ENCODE data around the gene PRKN. TPM values are rescaled to one million over a fixed set of nuclear protein-coding genes. Genes with fewer than 3 reads are reported as not detected.

Gene PRKN
- total RNA-seq, 2 experiments from 2014 or later: 0.82 to 1.00 TPM

DNA sequence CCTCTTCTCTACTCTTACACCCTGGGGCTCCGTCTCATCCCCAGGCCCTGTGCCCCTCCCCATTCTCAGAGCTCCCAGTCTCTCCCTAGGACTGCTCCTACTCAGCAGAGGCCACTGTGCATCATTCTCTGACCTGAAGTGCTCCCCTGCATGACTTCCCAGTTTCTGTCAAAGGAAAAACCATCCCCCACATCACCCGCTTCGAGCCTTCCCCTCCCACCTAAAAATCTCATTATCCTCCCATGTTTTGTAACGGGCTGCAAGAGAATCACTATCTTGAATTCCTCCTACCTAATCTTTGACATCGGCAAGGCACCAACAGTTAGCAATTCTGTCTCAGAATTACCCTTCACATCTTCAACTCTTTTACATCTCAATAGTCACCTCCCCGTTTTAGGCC is 463.0 kb downstream of the PRKN start:
- ChIA-PET CTCF (no interaction called here), POLR2A (no interaction called here)
- peaks cover 3% of the 10 kb centered on the region for H3K4me1 Mint-ChIP-seq (ENCODE audit: low read depth)
- H3K27ac Mint-ChIP-seq: no peak overlapping the region
- DNase-seq: no peak
- no peak overlapping the region for H3K4me3 Mint-ChIP-seq
- intact Hi-C loops (cut with micrococcal nuclease): no loop called here
- H3K9me3 Mint-ChIP-seq: peaks cover 8% of the 10 kb centered on the region
- no peaks in the 10 kb centered on the region for H3K27me3 Mint-ChIP-seq
- peaks cover 3% of the 10 kb centered on the region for H3K36me3 Mint-ChIP-seq

- Mint-ChIP-seq H3K9me3 (peaks cover 8% of the 10 kb centered on the region), H3K4me1 (ENCODE audit: low read depth) (peaks cover 3% of the 10 kb centered on the region), H3K27ac (no peak overlapping the region), H3K4me3 (no peak overlapping the region), H3K36me3 (peaks cover 6% of the 10 kb centered on the region), H3K27me3 (no peaks in the 10 kb centered on the region)
- POLR2A ChIA-PET: no interaction called here
- DNase-seq: no peak
- intact Hi-C loops (cut with micrococcal nuclease): no loop called here
- CTCF ChIA-PET: no interaction called here
These were observed 464.9 kb downstream of the PRKN start for GRCh38 chr6:162262466-162263196.

- POLR2A ChIA-PET: no interaction called here
- DNase-seq: no peak
- intact Hi-C loops (cut with micrococcal nuclease): no loop called here
These were observed 466.0 kb downstream of the PRKN start for GRCh38 chr6:162261598-162261997.

GRCh38 chr6:162260027-162260426 is 467.5 kb downstream of the PRKN start:
- DNase-seq: no peak
- H3K27ac Mint-ChIP-seq: no peak overlapping the region
- CTCF ChIA-PET: no interaction called here
- H3K36me3 Mint-ChIP-seq: peaks cover 6% of the 10 kb centered on the region
- no peaks in the 10 kb centered on the region for H3K27me3 Mint-ChIP-seq
- peaks cover 8% of the 10 kb centered on the region for H3K9me3 Mint-ChIP-seq
- H3K4me3 Mint-ChIP-seq: no peak overlapping the region
- intact Hi-C loops (cut with micrococcal nuclease): no loop called here
- POLR2A ChIA-PET: no interaction called here
- peaks cover 3% of the 10 kb centered on the region for H3K4me1 Mint-ChIP-seq (ENCODE audit: low read depth)

More at GRCh38 chr6:162261598-162261997, 466.0 kb downstream of the PRKN start:
- no peaks in the 10 kb centered on the region for H3K27me3 Mint-ChIP-seq
- H3K36me3 Mint-ChIP-seq: peaks cover 6% of the 10 kb centered on the region
- no peak overlapping the region for H3K27ac Mint-ChIP-seq
- peaks cover 3% of the 10 kb centered on the region for H3K4me1 Mint-ChIP-seq (ENCODE audit: low read depth)
- no peak overlapping the region for H3K4me3 Mint-ChIP-seq
- peaks cover 8% of the 10 kb centered on the region for H3K9me3 Mint-ChIP-seq
- CTCF ChIA-PET: no interaction called here

GRCh38 chr6:162258647-162259046 is 468.9 kb downstream of the PRKN start:
- Mint-ChIP-seq H3K27ac (no peak overlapping the region), H3K36me3 (peaks cover 6% of the 10 kb centered on the region), H3K4me1 (ENCODE audit: low read depth) (peaks cover 3% of the 10 kb centered on the region), H3K4me3 (no peak overlapping the region), H3K27me3 (no peaks in the 10 kb centered on the region), H3K9me3 (peaks cover 3% of the 10 kb centered on the region)
- no peak for DNase-seq
- ChIA-PET POLR2A (no interaction called here), CTCF (no interaction called here)
- intact Hi-C loops (cut with micrococcal nuclease): no loop called here

DNA sequence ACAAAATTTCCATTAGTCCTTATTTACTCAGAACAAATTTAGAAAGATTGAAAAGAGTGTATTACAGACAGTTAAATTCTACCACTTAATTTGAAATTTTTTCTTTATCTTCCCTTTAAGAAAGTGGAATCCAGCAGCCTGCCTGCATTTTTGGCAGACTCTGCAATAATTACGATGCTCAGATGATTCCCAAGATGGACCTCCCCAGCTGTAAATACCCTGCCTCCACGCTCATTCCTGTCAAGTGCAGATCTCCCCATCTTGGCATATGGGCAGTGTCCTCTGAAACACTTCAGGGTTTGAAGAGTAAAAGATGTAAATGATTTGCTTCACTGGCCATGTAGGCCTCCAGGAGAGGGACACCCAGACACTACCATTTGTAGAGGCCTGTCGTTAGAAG is 471.2 kb downstream of the PRKN start:
- Mint-ChIP-seq H3K36me3 (peaks cover 4% of the 10 kb centered on the region), H3K9me3 (no peaks in the 10 kb centered on the region), H3K4me1 (ENCODE audit: low read depth) (peaks cover 3% of the 10 kb centered on the region), H3K27ac (no peak overlapping the region), H3K27me3 (no peaks in the 10 kb centered on the region), H3K4me3 (no peak overlapping the region)
- CTCF ChIA-PET: no interaction called here
- no peak for DNase-seq
- POLR2A ChIA-PET: no interaction called here
- intact Hi-C loops (cut with micrococcal nuclease): no loop called here

DNA sequence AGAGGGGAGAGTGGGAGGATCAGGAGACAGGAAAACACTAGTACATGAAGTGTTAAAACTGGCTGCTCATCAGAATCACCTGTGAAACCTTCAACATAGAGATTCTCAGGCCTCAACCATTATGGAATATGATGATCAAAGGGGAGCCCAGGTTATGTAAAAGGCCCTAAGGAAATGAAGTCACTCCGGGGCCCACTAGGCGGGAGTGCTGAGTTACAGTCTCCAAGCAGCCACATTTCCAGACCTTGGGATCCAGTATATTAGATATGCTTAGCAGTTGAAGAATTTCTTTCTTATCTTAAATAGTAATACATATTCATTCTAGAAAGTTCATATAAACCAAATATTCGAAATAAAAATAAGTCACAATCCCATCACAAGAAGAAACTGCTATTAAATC is 476.3 kb downstream of the PRKN start:
- intact Hi-C loops (cut with micrococcal nuclease): no loop called here
- no peaks in the 10 kb centered on the region for H3K27me3 Mint-ChIP-seq

DNA sequence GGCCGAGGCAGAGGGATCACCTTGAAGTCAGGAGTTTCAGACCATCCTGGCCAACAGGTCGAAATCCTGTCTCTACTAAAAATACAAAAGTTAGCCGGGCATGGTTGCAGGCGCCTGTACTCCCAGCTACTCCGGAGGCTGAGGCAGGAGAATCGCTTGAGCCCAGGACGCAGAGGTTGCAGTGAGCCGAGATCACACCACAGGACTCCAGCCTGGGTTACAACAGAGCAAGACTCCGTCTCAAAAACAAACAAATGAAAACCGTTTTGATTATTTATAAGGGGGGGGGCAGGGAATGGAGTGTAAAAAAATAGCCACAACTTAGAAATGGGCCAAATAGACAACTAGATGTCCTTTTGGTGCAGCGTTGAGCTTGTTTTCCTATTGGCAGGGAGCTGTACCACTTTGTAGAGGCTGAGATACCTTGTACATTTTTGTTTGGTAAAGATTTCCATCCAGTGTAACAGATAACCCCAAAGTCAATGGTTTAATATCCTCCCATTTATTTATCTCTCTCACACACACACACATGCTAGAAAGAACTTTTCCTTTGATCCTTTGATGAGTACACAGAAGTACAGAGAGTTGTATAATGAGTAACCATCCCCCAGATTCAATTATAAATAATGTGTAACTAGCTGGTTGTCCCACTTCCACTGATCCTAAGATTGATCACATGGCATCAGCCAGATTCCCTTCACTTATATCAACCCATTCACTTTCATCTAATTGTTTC is 477.5 kb downstream of the PRKN start:
- Mint-ChIP-seq H3K27ac (no peak overlapping the region), H3K9me3 (no peaks in the 10 kb centered on the region), H3K27me3 (no peaks in the 10 kb centered on the region), H3K4me3 (no peak overlapping the region), H3K4me1 (ENCODE audit: low read depth) (no peaks in the 10 kb centered on the region), H3K36me3 (no peaks in the 10 kb centered on the region)
- ChIA-PET CTCF (no interaction called here), POLR2A (no interaction called here)
- DNase-seq: no peak
- intact Hi-C loops (cut with micrococcal nuclease): no loop called here

More for the DNA sequence above, 476.3 kb downstream of the PRKN start:
- Mint-ChIP-seq H3K9me3 (no peaks in the 10 kb centered on the region), H3K4me3 (no peak overlapping the region), H3K36me3 (no peaks in the 10 kb centered on the region), H3K4me1 (ENCODE audit: low read depth) (no peaks in the 10 kb centered on the region), H3K27ac (no peak overlapping the region)
- POLR2A ChIA-PET: no interaction called here
- CTCF ChIA-PET: no interaction called here
- no peak for DNase-seq

GRCh38 chr6:162245830-162246420 is 481.6 kb downstream of the PRKN start:
- Mint-ChIP-seq H3K27me3 (no peaks in the 10 kb centered on the region), H3K27ac (no peak overlapping the region), H3K4me3 (no peak overlapping the region), H3K4me1 (ENCODE audit: low read depth) (no peaks in the 10 kb centered on the region), H3K36me3 (no peaks in the 10 kb centered on the region), H3K9me3 (no peaks in the 10 kb centered on the region)
- ChIA-PET CTCF (no interaction called here), POLR2A (no interaction called here)
- intact Hi-C loops (cut with micrococcal nuclease): no loop called here
- no peak for DNase-seq

DNA sequence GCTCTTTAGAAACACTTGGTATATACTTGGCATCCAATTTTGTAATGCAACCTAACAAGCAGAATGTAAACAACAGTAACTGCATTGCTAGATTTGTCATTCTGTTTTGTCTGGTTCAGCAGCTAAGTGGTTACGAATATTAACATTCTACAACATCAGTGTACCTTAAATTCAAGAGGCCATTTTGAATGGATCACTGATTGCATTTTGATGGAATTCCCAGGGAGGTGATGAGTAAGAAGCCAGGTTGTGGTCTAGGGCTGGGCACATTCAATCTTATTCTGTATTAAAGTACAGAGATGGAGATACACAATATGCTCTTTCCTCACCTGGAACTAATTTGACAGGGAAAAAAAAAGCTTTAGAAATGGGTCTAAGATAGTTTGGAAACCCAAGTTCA is 483.5 kb downstream of the PRKN start:
- Mint-ChIP-seq H3K36me3 (no peaks in the 10 kb centered on the region), H3K4me1 (ENCODE audit: low read depth) (no peaks in the 10 kb centered on the region), H3K27ac (no peak overlapping the region), H3K4me3 (no peak overlapping the region), H3K27me3 (no peaks in the 10 kb centered on the region), H3K9me3 (no peaks in the 10 kb centered on the region)
- no peak for DNase-seq
- intact Hi-C loops (cut with micrococcal nuclease): no loop called here
- CTCF ChIA-PET: no interaction called here
- POLR2A ChIA-PET: no interaction called here

- CTCF ChIA-PET: no interaction called here
- H3K4me3 Mint-ChIP-seq: no peak overlapping the region
- intact Hi-C loops (cut with micrococcal nuclease): no loop called here
- H3K4me1 Mint-ChIP-seq (ENCODE audit: low read depth): no peaks in the 10 kb centered on the region
- no peak for DNase-seq
- H3K27ac Mint-ChIP-seq: no peak overlapping the region
- POLR2A ChIA-PET: no interaction called here
- H3K36me3 Mint-ChIP-seq: no peaks in the 10 kb centered on the region
- H3K27me3 Mint-ChIP-seq: no peaks in the 10 kb centered on the region
- H3K9me3 Mint-ChIP-seq: no peaks in the 10 kb centered on the region
These were observed 484.7 kb downstream of the PRKN start for GRCh38 chr6:162242915-162243314.

DNA sequence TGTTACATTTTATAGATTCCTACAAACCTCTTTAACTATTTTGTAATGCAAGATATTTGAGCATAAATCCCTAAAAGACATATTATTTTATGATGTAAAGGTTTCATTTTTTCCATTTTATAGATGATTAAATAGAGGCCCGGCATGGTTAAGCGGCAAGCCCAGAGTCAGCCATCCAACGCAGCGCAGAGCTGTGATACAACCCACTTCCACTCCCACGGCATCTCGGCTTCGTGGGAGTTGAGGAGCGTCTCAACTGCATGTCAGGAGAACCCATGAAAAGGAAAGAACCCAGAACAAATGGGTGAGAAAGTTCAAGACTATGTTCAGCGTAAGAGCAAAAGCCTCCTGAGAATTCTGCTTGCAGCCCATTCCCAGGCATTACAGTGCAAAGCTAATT is 488.2 kb downstream of the PRKN start:
- no peak overlapping the region for H3K4me3 Mint-ChIP-seq
- no peak overlapping the region for H3K27ac Mint-ChIP-seq
- no peak for DNase-seq
- ChIA-PET POLR2A (no interaction called here), CTCF (interaction anchor here (0.6 kb wide), 1 partner anchor 488 kb away, joined by 3 read pairs; the partner anchor contains the start of genes PACRG and PRKN)
- no peaks in the 10 kb centered on the region for H3K4me1 Mint-ChIP-seq (ENCODE audit: low read depth)
- no peaks in the 10 kb centered on the region for H3K27me3 Mint-ChIP-seq
- no peaks in the 10 kb centered on the region for H3K36me3 Mint-ChIP-seq
- H3K9me3 Mint-ChIP-seq: no peaks in the 10 kb centered on the region
- intact Hi-C loops (cut with micrococcal nuclease): no loop called here

DNA sequence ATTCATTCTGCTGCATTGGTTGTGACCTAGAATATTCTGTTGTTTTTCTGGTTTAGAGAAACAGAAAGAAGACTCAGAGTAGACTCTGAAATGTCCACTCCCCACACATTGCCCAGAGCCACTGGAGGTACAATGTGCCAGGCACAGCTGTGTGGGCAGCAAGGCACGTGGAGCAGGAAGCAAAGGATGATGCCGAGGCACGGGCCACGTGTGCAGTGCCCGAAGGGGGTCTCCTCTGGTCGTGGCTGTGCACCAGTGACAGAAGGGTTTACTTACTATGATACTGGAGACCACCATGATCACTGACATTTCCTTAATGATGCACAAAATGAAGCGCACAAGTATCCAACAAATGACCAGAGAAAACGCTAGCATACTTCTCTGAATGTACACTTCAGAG is 488.9 kb downstream of the PRKN start:
- intact Hi-C loops (cut with micrococcal nuclease): no loop called here
- Mint-ChIP-seq H3K36me3 (no peaks in the 10 kb centered on the region), H3K9me3 (no peaks in the 10 kb centered on the region), H3K4me1 (ENCODE audit: low read depth) (no peaks in the 10 kb centered on the region), H3K27me3 (no peaks in the 10 kb centered on the region), H3K27ac (no peak overlapping the region), H3K4me3 (no peak overlapping the region)
- ChIA-PET POLR2A (no interaction called here), CTCF (interaction anchor here (0.6 kb wide), 1 partner anchor 245 kb away, joined by 3 read pairs; no protein-coding TSS in a partner anchor)
- DNase-seq: no peak

All from activated CD4-positive, alpha-beta memory T cell treated with anti-CD3 and anti-CD28 coated beads for 36 hours (primary cell).